ENCODE results near the gene RPS6KB2. TPM values are rescaled to one million over a fixed set of nuclear protein-coding genes. Genes with fewer than 3 reads are reported as not detected.

RPS6KB2 gene
- total and polyA plus RNA-seq, 9 of the 15 experiments (the other 6 are each of a cell fraction or from before 2014, with no cell fraction given) = 0.42 to 122 (median 82.6) TPM

DNA sequence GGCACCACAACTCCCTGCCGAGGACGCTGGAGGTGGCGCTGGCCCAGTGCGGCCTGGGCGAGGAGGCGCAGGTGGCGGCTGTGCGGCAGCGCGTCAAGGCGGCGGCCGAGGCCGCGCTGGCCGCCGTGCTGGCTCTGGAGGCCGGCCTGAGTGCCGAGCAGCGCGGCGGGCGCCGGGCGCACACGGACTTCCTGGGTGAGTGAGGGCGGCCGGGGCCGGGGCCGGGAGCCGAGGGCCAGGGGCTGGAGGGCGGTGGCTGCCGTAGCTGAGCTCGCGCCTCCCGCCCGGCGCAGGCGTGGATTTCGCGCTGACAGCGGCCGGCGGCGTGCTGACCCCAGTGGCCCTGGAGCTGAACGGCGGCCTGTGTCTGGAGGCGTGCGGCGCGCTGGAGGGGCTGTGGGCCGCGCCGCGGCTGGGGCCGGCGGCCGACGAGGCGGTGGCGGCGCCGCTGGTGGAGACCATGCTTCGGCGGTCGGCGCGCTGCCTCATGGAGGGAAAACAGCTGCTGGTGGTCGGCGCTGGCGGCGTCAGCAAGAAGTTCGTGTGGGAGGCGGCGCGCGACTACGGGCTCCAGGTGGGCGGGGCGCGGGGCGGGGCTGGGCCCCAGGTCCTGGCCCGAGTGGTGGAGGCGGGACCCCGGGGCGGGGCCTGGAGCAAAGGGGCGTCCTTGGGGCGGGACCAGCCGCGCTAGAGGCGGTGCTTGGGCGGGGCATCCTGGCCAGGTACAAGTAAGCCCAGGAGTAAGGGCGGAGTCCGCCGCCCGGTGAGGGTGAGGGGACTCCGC lies 7.5 kb upstream of the RPS6KB2 start (continued):
- TF ChIP-seq, protein P1, sequence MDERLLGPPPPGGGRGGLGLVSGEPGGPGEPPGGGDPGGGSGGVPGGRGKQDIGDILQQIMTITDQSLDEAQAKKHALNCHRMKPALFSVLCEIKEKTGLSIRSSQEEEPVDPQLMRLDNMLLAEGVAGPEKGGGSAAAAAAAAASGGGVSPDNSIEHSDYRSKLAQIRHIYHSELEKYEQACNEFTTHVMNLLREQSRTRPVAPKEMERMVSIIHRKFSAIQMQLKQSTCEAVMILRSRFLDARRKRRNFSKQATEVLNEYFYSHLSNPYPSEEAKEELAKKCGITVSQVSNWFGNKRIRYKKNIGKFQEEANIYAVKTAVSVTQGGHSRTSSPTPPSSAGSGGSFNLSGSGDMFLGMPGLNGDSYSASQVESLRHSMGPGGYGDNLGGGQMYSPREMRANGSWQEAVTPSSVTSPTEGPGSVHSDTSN (CRISPR knock-in tag; IDR thresholded peaks at IDR 0.05; ENCODE audit: low read depth) = no peak
- TF ChIP-seq, protein P1 (tag; conservative IDR thresholded peaks at IDR 0.05; ENCODE audit: low read depth) = no peak
- TF ChIP-seq GTF2A2 (tag; IDR thresholded peaks at IDR 0.05) (no peak), HNRNPUL1 (IDR thresholded peaks at IDR 0.05; ENCODE audit: low read length) (no peak), ETS1 (conservative IDR thresholded peaks at IDR 0.05; ENCODE audit: control insufficient read depth, low read depth, low read length) (peak; percentile 55; the same call in 1 of the 2 replicates), THRA (IDR thresholded peaks at IDR 0.05) (no peak), RCOR1 (IDR thresholded peaks at IDR 0.05; ENCODE audit: borderline replicate concordance in 1 of 2, low read depth in 2 of 2, low read length in 2 of 2) (no peak), ZNF24 (IDR thresholded peaks at IDR 0.05) (peak; percentile 45; the same call in 1 of the 2 replicates), SRF (CRISPR knock-in tag; IDR thresholded peaks at IDR 0.05) (no peak), EP400 (IDR thresholded peaks at IDR 0.05) (no peak), STAT5A (IDR thresholded peaks at IDR 0.05; ENCODE audit: borderline replicate concordance, low read length) (no peak), ATF7 (IDR thresholded peaks at IDR 0.05) (peak; percentile 69; the same call in 1 of the 2 replicates), CC2D1A (IDR thresholded peaks at IDR 0.05) (no peak), ZNF239 (CRISPR knock-in tag; IDR thresholded peaks at IDR 0.05) (no peak)
- TF ChIP-seq, protein P2, sequence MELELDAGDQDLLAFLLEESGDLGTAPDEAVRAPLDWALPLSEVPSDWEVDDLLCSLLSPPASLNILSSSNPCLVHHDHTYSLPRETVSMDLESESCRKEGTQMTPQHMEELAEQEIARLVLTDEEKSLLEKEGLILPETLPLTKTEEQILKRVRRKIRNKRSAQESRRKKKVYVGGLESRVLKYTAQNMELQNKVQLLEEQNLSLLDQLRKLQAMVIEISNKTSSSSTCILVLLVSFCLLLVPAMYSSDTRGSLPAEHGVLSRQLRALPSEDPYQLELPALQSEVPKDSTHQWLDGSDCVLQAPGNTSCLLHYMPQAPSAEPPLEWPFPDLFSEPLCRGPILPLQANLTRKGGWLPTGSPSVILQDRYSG (tag; conservative IDR thresholded peaks at IDR 0.05; ENCODE audit: low read depth) = no peak
- TF ChIP-seq, protein P3, sequence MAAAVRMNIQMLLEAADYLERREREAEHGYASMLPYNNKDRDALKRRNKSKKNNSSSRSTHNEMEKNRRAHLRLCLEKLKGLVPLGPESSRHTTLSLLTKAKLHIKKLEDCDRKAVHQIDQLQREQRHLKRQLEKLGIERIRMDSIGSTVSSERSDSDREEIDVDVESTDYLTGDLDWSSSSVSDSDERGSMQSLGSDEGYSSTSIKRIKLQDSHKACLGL (CRISPR knock-in tag; IDR thresholded peaks at IDR 0.05; ENCODE audit: borderline replicate concordance, poor library complexity, severe bottlenecking) = no peak
- TF ChIP-seq, protein P4, sequence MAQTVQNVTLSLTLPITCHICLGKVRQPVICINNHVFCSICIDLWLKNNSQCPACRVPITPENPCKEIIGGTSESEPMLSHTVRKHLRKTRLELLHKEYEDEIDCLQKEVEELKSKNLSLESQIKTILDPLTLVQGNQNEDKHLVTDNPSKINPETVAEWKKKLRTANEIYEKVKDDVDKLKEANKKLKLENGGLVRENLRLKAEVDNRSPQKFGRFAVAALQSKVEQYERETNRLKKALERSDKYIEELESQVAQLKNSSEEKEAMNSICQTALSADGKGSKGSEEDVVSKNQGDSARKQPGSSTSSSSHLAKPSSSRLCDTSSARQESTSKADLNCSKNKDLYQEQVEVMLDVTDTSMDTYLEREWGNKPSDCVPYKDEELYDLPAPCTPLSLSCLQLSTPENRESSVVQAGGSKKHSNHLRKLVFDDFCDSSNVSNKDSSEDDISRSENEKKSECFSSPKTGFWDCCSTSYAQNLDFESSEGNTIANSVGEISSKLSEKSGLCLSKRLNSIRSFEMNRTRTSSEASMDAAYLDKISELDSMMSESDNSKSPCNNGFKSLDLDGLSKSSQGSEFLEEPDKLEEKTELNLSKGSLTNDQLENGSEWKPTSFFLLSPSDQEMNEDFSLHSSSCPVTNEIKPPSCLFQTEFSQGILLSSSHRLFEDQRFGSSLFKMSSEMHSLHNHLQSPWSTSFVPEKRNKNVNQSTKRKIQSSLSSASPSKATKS (CRISPR knock-in tag; IDR thresholded peaks at IDR 0.05) = no peak

Data from K562 (cell line).